GM13976 (cell line): ENCODE results near the gene NF1.

ENCODE experiments used
- DNase-seq: peaks from one replicate; pipeline ENCODE4 v3.0.0; 2012; ENCODE audit warnings: low spot score
- in situ Hi-C: fragments of 300-500 bp; cut with MboI; formaldehyde crosslinking; loops from one replicate; pipeline ENCODE4 v1.12.0; 2022; ENCODE audit warnings: low sequenced_read_pairs, mixed read lengths, inconsistent platforms; ENCODE audit not compliant: unreplicated experiment
- TF ChIP-seq, protein P1 (sequence below): IDR thresholded peaks from 2 replicates; pipeline ENCODE4 v1.5.1; 2012; ENCODE audit warnings: borderline replicate concordance, mild to moderate bottlenecking; ENCODE audit not compliant: insufficient read depth; ENCODE audit errors: extremely low read depth, missing control alignments, control extremely low read depth

Gene NF1

DNA sequence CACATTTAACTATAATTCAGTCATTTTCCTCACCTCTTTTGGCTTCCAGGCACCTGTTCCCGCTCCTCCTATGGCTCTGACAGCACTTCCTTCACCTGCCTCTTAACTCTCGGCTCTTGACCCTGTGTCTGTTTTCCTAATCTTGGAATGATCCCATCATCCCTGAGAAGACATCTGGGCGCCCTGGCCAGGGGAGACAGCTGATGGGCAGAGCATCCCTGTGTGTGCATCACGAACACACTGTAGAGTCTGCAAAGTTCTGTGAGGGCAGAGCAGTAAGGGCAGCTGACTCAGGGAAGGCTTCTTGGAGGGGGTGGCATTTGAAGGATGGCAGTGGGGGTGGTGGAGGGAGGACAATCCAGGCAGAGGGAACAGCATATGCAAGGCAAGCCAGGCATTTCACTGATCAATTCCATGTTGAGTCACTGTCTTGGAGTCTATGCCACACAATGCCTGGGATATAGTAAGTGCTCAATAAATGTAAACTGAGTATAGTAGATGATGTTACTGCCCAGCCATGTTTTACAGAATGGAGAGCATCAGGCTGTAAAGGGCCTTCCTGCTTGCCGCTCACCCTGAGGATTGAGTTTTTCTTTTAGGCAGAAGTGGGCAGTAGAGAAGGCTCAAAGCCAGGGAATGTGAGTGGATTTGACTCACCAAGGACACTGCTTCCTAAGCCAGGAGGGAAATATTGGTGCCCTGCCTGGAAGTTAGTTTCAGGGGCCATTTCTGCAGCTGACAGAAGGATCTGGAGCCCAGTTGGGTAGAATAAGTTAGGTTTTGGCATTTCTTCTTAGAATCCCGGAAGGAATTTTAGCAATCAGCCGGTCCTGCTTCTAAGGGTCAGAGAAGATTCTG is 290.9 kb downstream of the NF1 start:
- in situ Hi-C loops = no loop called here
- DNase-seq = no peak
- TF ChIP-seq, protein P1, sequence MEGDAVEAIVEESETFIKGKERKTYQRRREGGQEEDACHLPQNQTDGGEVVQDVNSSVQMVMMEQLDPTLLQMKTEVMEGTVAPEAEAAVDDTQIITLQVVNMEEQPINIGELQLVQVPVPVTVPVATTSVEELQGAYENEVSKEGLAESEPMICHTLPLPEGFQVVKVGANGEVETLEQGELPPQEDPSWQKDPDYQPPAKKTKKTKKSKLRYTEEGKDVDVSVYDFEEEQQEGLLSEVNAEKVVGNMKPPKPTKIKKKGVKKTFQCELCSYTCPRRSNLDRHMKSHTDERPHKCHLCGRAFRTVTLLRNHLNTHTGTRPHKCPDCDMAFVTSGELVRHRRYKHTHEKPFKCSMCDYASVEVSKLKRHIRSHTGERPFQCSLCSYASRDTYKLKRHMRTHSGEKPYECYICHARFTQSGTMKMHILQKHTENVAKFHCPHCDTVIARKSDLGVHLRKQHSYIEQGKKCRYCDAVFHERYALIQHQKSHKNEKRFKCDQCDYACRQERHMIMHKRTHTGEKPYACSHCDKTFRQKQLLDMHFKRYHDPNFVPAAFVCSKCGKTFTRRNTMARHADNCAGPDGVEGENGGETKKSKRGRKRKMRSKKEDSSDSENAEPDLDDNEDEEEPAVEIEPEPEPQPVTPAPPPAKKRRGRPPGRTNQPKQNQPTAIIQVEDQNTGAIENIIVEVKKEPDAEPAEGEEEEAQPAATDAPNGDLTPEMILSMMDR = no peak

DNA sequence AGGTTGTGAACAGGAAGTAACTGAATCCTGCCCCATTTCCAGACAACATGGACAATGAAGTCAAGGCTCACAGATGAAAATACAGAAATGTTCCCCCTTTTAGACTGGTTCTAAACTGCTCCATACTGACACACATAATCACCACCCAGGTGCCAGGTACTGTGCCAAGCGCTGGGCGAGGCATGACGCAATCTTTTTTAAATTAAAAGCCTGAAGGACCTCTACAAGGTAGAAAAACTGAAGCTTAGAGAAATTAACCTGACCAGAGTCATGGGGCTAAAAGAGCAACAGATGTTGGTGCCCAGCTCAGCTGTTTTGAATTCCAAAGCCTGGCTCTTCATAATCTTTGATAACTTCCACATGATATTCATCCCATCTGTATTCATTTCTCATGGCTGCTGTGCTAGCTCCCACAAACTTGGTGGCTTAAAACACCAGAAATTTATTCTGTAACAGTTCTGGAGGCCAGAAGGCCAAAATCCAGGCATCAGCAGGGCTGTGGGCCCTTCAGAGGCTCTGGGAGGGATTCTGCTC is 291.8 kb downstream of the NF1 start:
- in situ Hi-C loops = no loop called here
- DNase-seq = no peak
- TF ChIP-seq, protein P1 = no peak

DNA sequence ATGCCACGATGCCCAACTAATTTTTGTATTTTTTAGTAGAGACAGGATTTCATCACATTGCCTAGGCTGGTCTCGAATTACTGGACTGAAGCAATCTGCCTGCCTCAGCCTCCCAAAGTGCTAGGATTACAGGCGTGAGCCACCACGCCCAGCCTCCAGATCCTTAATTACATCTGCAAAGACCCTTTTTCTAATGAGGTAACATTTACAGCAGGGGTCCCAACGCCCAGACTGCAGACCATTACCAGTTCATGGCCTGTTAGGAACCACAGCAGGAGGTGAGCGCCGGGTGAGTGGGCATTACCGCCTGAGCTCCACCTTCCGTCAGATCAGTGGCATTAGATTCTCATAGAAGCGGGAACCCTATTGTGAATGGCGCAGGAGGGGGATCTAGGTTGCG is 292.7 kb downstream of the NF1 start:
- in situ Hi-C loops = no loop called here
- TF ChIP-seq, protein P1 = no peak
- no peak for DNase-seq

DNA sequence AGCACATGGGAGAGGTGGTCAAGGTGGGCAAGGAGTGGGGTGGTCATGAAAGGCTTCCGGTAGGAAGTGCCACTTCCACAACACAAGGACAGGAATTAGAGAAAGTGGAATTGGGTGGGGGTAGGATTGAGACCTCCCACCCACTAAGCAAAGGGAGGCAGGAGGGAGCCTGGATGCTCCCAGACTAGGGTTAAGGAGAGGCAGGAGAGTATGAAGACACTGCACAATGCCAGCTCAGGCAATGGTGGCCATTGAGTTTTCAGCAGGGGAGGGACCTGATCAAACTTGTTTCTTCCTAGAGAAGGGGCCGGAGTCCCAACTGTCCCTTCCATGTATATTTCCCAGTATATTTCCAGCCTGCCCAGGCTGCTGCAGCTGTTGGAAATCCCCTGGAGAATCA is 293.6 kb downstream of the NF1 start:
- in situ Hi-C loops = no loop called here
- TF ChIP-seq, protein P1 = no peak
- DNase-seq = no peak

DNA sequence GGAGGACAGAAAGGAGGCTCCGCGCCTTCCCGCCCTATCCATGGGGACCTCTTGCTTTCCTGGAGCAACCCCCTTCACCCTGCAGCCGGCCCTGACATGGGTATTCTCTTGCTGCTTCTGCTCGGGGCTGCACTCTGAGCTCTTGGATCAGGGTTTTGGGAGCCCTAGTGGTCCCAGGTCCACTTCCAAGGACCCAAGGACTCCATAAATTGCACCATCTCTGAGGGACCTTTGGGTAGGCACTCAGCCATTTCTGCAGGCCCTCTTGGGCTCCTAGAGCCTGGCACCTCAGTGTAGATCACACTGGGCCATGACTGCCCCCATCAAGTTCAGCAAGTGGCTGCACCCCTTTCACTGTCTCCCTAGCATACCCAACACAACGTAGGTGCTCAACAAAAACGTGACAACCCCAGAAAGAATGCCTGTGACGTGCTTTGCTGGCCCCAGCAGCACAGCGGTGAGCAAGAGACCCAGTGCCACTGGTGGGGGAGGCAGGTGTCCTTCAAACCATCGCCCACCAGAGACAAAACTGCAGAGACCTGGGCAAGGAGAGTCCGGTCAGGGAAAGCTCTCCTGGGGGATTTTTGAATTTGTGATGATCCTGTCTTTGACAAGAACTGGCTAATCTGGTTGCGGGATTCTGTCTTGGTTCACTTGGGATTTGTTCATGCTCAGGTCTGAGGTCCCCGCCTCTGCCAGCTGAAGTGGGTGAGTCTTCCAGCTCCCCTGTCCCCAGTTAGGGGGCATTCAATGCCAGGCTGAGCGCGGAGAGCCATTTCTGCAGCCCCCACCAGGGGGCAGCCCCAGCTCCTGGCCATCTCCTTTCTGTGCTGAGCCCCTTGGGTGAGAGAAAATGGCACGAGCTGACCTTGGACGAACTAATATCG is 294.2 kb downstream of the NF1 start:
- TF ChIP-seq, protein P1 = peak; percentile 62
- peak; percentile 76 for DNase-seq
- in situ Hi-C loops = no loop called here

DNA sequence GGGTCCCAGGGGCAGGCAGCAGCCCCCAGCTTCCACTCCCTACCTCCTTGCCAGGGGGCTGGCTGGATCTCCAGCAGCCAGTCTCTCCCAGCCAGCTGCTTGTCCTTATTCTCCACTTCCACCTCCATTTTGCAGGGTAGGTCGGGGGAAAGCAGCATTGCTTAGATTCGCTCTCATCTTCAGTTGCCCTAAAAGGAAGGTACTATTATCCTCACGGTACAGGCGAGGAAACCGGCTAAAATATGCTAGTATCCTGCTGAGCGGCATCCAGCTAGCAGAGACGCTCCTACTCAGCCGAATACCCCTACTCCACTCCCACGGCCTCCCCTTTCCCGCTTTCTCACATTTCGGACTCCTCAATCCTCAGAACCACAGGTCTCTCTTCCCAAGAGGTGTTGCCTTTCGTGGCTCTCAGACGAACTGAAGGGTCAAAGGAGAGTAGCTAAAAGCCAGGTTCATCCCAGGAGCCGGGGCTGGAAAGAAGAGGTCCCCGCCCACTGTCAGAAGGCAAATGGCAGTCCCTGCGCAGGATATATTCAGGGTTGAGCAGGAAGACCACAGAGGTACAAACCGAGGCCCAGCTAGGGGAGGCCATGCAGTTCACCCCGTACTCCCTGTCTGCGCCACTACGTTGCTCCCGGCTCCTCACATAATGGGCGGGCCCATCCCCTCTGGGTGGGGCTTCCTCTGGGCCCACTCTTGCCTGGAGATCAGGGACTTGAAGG is 295.0 kb downstream of the NF1 start:
- in situ Hi-C loops = no loop called here
- DNase-seq = no peak
- TF ChIP-seq, protein P1 = no peak
